Myocyte (in vitro differentiated cells): Measurements from ENCODE around the gene KCNK13. TPM values are rescaled to one million over a fixed set of nuclear protein-coding genes. Genes with fewer than 3 reads are reported as not detected.
"Not testable (repeated sequence)": the region's sequence is repeated elsewhere in the genome, so short reads cannot be mapped to it uniquely, and the experiment has no call there.

Experiments
- DNase-seq: peaks from one replicate; pipeline ENCODE4 v3.0.0-alpha.2; 2012; ENCODE audit warnings: low read depth
- total RNA-seq: library from RNA; depleted of rRNA; stranded (reverse); fragments of >200 nt; gene quantifications from 2 replicates; pipeline ENCODE4 v1.2.3, GENCODE V29; 2014

Gene KCNK13
- total RNA-seq, 1 donor from 2014 or later = not detected

DNA sequence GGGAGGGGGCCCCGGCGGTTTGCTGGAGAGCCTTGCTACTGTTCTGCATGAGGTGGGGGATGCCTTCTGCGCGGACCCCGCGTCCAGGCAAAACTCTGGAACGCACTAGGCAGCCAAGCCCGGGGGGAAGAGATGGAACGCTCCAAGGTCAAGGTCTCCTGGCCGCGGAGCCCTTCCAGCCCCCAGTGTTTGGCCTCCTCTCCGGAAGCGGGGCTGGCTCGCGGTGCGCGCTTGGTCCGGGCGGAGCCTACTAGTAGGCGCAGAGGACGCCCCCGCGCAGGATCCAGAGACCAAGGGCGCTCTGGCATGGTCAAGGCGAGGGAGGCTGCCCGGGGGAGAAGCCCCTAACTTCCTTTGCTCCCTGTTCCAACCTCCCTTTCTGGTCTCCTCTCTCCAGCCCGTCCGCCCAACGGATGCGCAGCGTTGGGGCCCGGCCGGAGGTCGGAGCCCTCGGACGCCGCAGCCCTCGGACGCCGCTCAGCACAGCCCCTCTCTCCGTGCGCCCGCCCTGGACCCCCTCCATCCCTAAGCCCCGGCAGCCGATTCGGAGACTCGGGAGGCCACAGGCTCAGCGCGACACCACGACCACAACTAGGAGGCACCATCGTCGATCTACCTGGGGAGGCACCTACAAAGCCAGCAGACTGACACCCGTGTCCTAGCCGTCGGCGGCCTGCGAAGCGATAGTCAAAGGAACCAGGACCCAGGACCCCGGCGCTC, 669 bp upstream of the KCNK13 start:
- no peak for DNase-seq

DNA sequence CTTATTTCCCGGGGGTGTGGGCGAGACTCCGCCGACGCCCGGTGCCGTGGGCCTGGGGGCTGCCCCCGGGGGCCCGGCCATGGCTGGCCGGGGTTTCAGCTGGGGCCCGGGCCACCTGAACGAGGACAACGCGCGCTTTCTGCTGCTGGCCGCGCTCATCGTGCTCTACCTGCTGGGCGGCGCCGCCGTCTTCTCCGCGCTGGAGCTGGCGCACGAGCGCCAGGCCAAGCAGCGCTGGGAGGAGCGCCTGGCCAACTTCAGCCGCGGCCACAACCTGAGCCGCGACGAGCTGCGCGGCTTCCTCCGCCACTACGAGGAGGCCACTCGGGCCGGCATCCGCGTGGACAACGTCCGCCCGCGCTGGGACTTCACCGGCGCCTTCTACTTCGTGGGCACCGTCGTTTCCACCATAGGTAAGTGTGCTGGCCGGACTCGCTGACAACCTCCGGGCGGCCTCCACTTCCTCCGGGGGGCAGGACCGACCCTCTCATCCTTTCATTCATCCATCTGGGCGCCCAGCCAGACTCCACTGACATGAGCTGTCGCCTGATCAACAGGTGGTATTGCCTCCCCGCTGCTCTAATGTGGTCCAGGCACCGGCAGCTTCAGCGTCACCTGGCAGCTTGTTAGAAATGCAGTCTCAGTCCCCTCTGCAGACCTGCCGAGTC, 467 bp downstream of the KCNK13 start:
- DNase-seq = no peak

GRCh38 chr14:90062822-90063539, 1.2 kb downstream of the KCNK13 start:
- DNase-seq = no peak

GRCh38 chr14:90072350-90072749, 10.6 kb downstream of the KCNK13 start:
- no peak for DNase-seq

DNA sequence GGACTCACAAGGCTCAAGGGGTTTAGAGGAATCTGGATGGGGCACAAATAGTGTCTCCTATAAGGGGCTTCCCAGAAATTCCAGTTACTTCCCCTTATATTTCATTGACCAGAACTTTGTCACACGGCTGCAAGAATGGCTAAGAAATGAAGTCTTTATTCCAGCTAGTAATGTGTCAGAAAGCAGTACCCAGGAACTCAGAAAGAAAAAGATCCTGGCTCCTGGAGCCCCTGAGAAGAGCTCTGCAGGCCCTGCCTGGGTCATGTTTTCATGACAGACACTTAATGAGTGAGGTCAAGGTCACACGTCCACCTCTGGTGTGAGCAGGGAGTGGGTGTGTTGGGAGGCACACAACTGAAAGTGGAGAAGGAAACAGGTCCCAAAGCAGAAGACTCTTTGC, 17.8 kb downstream of the KCNK13 start:
- no peak for DNase-seq

GRCh38 chr14:90087433-90087832, 25.6 kb downstream of the KCNK13 start:
- DNase-seq = peak; percentile 94

GRCh38 chr14:90088176-90088575, 26.4 kb downstream of the KCNK13 start:
- no peak for DNase-seq

DNA sequence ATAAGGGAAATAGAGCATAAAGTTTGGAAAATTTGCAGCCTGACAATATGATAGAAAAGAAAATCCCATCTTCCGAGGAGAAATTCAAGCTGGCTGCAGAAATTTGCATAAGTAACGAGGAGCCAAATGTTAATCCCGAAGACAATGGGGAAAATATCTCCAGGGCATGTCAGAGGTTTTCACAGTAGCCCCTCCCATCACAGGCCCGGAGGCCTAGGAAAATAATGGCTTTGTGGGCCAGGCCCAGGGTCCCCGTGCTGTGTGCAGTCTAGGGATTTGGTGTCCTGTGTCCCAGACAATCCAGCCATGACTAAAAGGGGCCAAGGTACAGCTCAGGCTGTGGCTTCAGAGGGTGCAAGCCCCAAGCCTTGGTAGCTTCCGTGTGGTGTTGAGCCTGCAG, 27.7 kb downstream of the KCNK13 start:
- DNase-seq = not testable (repeated sequence)

GRCh38 chr14:90091393-90091792, 29.6 kb downstream of the KCNK13 start:
- peak; percentile 33 for DNase-seq

- DNase-seq = no peak
Measured at GRCh38 chr14:90093942-90094595, 32.3 kb downstream of the KCNK13 start.

GRCh38 chr14:90095096-90095495, 33.3 kb downstream of the KCNK13 start:
- no peak for DNase-seq

DNA sequence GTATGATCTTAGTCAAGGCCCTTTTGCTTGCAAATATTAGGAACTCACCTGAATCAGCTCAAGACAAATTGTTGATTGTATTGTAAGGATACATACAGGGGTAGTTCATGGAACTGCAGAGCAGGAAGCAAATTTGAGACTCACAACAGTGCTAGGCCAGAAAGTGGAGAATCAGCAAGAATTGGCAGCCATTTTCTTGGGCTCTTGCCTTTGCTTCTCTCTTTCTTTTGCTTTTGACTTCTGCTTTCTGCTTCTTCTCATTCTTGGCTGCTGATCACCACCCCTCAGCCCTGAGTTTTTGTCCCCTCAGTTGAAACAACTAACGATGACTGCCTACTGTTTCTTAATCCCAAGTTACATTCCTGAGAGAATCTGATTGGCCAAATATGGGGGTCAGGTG, 34.8 kb downstream of the KCNK13 start:
- no peak for DNase-seq

DNA sequence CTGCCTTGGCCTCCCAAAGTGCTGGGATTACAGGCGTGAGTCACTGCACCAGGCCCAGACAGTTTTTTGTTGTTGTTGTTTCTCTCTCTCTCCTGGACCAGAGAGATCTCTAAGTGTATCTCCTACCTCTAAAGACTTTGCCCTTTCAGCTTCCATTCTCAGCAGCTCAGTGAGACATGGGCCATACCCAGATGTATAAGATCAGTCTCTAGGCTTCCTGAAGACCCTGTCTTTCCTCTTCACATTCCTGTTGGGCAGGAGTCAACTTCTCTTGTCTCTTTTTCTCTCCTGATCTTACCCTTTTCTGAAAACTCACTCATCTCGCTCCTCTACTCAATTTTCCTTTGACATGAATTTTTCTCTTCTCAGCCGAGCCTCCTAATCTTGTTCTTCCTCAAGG, 42.0 kb downstream of the KCNK13 start:
- DNase-seq = no peak

DNA sequence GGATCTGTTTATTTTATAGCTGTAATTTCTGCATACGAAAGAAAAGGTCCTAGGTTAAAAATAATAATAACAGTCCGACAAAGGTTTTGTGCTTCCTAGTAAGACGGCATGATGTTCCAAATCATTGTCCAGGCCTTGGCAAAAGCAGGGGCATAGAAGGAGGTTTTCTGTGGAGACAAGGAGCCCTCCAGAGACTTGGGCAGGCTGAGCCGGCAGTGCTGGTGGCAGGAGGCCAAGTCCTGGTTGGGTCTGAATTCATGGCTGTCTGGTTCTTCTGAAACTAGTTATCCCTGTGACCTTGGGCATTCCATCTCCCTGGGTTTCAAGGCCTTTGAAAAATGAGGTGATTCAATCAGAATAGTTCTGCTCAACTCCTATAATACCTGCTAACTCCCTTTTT, 44.0 kb downstream of the KCNK13 start:
- DNase-seq = no peak

DNA sequence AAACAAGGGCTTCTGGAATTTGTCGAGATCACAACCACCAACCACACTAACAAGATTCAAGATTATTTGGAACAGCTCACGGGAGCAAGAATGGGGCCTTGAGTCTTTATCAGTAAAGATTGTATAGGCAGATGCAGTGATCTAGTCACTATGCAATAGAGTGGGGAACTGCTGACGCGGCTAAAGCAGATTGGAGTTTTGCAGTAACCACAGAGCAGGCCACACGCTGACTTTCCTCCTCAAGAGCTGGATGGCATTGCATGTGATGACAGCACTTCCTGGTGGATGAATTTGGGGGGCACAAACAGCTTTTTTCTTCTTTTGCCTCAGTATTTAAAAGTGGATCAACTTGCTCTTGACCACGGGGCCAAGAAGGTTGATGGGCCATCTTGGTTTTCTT, 46.0 kb downstream of the KCNK13 start:
- no peak for DNase-seq

DNA sequence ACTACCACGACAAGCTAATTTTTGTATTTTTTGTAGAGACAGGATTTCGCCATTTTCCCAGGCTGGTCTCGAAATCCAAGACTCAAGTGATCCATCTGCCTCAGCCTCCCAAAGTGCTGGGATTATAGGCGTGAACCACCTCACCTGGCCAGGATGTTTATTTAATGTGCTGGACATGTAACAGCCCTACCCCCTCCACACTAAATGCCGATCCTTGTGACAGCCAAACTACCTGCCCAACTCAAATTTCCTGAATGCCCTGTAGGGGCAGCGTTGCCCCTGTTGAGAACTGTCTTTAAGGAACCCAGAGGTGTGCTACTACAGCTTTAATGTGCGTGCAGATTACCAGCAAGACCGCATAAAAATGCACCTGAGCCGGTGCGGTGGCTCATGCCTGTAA, 48.1 kb downstream of the KCNK13 start:
- DNase-seq = no peak

DNA sequence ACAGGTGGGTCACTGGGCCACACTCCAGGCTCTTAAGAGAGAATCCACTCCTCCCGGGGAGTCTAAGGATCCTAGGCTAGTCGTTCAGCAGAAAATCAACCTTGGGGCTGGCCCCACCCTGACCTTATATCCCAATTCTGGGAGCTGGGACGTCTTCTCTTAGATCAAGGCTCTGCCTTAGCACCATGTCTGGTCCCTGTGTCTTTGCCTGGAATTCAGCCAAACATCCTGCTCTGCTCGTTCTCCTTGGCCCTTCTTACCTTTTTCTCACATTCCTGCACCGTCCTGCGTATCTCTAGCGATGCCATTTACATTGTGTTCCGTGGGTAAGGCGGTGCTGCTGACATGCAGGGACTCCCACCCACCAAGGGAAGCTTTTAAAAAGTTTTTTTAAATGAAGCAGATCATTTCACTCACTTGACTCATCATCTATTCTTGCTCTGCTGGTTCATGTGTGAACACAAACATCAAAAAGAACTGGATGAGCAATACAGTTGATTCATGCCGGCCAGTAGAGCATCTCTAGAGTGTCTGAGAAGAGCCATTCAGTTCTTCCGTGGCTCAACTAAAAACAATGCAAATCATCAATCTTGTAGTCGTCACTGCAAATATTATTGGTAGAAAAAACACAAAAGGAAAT, 50.2 kb downstream of the KCNK13 start:
- DNase-seq = peak; percentile 44

- no peak for DNase-seq
Measured at GRCh38 chr14:90114554-90114953, 52.8 kb downstream of the KCNK13 start.

- DNase-seq = no peak
Measured at GRCh38 chr14:90115780-90116179, 54.0 kb downstream of the KCNK13 start.

DNA sequence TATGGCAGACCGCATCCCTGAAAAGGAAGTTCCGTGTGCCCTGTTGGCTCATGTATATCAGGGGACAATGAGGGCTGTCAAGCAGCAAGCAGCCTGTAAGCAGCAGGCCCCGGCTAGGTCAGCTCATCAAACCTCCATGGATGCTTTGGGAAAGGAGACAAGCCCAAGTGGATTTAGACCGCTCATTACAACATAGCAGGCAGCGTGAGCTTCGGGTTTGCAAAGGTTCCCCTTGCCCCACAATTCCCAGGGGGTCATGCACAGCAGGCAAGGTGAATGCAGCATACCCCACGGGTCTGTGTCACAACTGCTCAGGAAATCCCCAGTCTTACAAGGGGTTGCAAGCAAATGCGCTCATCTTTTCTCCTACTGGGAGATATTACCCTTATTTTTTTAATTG, 54.6 kb downstream of the KCNK13 start:
- no peak for DNase-seq

DNA sequence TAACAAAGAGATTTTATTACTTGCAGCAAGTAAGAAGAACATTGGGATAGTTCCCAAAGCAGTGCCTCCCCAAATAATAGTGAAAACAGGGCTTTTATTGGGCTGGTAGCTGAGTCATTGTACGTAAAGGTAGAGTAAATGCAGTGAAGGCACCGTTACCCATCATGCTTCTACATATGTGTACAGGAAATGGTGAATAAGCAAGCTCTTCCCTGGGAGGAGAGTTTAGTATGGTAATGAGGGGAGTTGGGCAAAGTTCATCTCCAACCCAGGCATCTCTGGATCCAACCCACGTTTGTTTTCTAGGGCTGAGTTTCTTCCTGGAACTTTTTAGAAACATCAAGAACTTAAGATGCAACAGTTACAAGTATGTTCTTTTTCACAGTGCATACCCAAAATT, 56.2 kb downstream of the KCNK13 start:
- no peak for DNase-seq
